Measurements from ENCODE around the gene PRG2.

DNA sequence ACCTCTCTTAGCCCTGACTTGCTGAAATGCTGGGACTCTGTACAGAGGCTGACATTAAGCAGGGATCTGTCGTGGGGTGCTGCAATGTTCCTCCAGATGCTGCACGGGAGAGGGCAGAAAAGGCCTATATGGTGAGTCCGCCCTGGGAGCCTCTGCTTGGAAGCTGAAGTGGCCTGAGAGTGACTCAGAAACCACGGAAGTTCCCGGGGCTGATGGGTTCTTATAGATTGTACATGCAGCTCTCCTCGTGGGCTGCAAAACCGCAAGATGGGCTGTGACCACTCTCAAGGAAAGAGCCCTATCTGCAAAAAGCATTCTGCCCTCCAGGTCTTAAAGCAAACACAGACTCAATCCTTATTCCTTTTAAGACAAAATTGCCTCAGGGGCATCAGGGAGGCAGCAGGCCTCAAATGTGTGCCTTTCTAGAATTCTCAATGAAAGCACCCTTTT lies 42.3 kb upstream of the PRG2 start:
- no peak for TF ChIP-seq POLR2A (IDR thresholded peaks at IDR 0.05; ENCODE audit: low read depth)
- TF ChIP-seq, protein P1, sequence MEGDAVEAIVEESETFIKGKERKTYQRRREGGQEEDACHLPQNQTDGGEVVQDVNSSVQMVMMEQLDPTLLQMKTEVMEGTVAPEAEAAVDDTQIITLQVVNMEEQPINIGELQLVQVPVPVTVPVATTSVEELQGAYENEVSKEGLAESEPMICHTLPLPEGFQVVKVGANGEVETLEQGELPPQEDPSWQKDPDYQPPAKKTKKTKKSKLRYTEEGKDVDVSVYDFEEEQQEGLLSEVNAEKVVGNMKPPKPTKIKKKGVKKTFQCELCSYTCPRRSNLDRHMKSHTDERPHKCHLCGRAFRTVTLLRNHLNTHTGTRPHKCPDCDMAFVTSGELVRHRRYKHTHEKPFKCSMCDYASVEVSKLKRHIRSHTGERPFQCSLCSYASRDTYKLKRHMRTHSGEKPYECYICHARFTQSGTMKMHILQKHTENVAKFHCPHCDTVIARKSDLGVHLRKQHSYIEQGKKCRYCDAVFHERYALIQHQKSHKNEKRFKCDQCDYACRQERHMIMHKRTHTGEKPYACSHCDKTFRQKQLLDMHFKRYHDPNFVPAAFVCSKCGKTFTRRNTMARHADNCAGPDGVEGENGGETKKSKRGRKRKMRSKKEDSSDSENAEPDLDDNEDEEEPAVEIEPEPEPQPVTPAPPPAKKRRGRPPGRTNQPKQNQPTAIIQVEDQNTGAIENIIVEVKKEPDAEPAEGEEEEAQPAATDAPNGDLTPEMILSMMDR (IDR thresholded peaks at IDR 0.05) = no peak
- TF ChIP-seq POLR2AphosphoS5 (IDR thresholded peaks at IDR 0.05) = no peak
- no peak for TF ChIP-seq EP300 (IDR thresholded peaks at IDR 0.05)
